ENCODE measurements around the gene MORF4L1.
"Not testable (repeated sequence)": the region's sequence is repeated elsewhere in the genome, so short reads cannot be mapped to it uniquely, and the experiment has no call there.

DNA sequence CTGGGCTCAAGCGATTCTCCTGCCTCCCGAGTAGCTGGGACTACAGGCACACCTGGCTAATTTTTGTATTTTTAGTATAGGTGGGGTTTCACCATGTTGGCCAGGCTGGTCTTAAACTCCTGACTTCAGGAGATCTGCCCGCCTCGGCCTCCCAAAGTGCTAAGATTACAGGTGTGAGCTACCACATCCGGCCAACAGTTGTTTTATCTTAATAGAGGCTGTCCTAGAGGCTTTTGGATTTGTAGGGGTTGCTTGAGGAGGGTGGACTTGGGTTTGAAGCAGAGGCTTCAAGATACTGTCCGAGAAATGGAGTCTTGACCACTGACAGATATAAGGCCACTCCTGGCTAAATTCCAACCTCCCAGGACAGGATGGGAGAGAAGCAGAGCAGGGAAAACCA is 33.5 kb upstream of the MORF4L1 start:
- TF ChIP-seq EP300 (IDR thresholded peaks at IDR 0.05; ENCODE audit: low read depth); POLR2AphosphoS5 (IDR thresholded peaks at IDR 0.05): not testable (repeated sequence)
- TF ChIP-seq, protein P1, sequence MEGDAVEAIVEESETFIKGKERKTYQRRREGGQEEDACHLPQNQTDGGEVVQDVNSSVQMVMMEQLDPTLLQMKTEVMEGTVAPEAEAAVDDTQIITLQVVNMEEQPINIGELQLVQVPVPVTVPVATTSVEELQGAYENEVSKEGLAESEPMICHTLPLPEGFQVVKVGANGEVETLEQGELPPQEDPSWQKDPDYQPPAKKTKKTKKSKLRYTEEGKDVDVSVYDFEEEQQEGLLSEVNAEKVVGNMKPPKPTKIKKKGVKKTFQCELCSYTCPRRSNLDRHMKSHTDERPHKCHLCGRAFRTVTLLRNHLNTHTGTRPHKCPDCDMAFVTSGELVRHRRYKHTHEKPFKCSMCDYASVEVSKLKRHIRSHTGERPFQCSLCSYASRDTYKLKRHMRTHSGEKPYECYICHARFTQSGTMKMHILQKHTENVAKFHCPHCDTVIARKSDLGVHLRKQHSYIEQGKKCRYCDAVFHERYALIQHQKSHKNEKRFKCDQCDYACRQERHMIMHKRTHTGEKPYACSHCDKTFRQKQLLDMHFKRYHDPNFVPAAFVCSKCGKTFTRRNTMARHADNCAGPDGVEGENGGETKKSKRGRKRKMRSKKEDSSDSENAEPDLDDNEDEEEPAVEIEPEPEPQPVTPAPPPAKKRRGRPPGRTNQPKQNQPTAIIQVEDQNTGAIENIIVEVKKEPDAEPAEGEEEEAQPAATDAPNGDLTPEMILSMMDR (IDR thresholded peaks at IDR 0.05): not testable (repeated sequence)
